Esophagus squamous epithelium (tissue), 4 donors: ENCODE data around the gene RSU1.

ENCODE experiments used
- POLR2A ChIP-seq, 4 donors: fragments of 450-650 bp; IDR thresholded peaks; one replicate each; pipeline ENCODE4 v1.6.1; 2017; ENCODE audit warnings: antibody characterized with exemption in 4 of 4, mild to moderate bottlenecking in 4 of 4, moderate library complexity in 3 of 4
- TF ChIP-seq, protein P1 (sequence below), 6 experiments: fragments of 450-650 bp in 4 of 6; fragments of 200-600 bp in 2 of 6; sonication (generic) in 2 of 6; IDR thresholded peaks; one replicate each; pipeline ENCODE4 v1.5.1; 2016 to 2019; ENCODE audit warnings: antibody characterized with exemption in 6 of 6, mild to moderate bottlenecking in 4 of 6, moderate library complexity in 4 of 6

DNA sequence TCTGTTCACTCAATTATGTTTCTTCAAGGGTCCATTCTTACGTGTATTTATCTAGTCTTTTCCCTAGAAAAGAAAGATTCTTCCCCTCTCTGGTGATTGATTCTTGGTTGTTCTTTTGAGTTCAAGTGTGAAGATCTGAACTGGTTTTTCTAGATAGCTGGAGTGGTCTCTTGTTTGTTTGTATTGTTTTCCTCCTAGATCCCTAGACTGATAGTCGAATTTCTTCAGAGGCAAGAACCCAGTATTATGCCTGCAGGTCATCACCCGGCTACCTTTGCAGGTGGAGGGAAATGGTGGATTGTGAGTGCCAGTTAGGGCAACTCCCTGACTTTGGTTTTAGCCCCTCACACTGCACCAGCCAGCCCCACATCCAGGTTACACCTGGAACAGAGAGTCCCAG lies 2.2 kb upstream of the RSU1 start:
- TF ChIP-seq, protein P1, sequence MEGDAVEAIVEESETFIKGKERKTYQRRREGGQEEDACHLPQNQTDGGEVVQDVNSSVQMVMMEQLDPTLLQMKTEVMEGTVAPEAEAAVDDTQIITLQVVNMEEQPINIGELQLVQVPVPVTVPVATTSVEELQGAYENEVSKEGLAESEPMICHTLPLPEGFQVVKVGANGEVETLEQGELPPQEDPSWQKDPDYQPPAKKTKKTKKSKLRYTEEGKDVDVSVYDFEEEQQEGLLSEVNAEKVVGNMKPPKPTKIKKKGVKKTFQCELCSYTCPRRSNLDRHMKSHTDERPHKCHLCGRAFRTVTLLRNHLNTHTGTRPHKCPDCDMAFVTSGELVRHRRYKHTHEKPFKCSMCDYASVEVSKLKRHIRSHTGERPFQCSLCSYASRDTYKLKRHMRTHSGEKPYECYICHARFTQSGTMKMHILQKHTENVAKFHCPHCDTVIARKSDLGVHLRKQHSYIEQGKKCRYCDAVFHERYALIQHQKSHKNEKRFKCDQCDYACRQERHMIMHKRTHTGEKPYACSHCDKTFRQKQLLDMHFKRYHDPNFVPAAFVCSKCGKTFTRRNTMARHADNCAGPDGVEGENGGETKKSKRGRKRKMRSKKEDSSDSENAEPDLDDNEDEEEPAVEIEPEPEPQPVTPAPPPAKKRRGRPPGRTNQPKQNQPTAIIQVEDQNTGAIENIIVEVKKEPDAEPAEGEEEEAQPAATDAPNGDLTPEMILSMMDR (IDR thresholded peaks at IDR 0.05): no peak
- no peak for TF ChIP-seq POLR2A (IDR thresholded peaks at IDR 0.05)
